CD4-positive, CD25-positive, alpha-beta regulatory T cell (primary cell): Measurements from ENCODE around the gene GPATCH3. TPM values are rescaled to one million over a fixed set of nuclear protein-coding genes. Genes with fewer than 3 reads are reported as not detected.
"Not testable (repeated sequence)": the region's sequence is repeated elsewhere in the genome, so short reads cannot be mapped to it uniquely, and the experiment has no call there.

ENCODE experiments used
- ATAC-seq, 2 donors: fragments of 150-1000 bp; cut with Tn5 transposase; one replicate each; pipeline ENCODE4 v1.10.0; 2021; ENCODE audit warnings: low read depth in 2 of 2, moderate number of reproducible peaks in 2 of 2, moderate library complexity in 1 of 2
- DNase-seq, 3 donors: peaks; one replicate each; pipeline versions ENCODE4 v3.0.0 to v3.0.0-alpha.2; 2012 to 2022; ENCODE audit warnings: mixed read lengths in 1 of 3
- H3K27ac ChIP-seq: one replicate; pipeline ENCODE4 v1.7.0; 2013; ENCODE audit warnings: mild to moderate bottlenecking, low read length; ENCODE audit not compliant: insufficient read depth, poor library complexity, severe bottlenecking
- H3K27me3 ChIP-seq: one replicate; pipeline ENCODE4 v1.7.0; 2013; ENCODE audit warnings: low read length; ENCODE audit not compliant: control insufficient read depth, insufficient read depth
- H3K36me3 ChIP-seq: one replicate; pipeline ENCODE4 v1.7.0; 2013; ENCODE audit warnings: mild to moderate bottlenecking, low read length, moderate library complexity; ENCODE audit not compliant: control insufficient read depth, insufficient read depth
- H3K4me1 ChIP-seq: 2 replicates; pipeline ENCODE4 v1.7.0; 2013; ENCODE audit warnings: mild to moderate bottlenecking, low read length; ENCODE audit not compliant: insufficient read depth, control insufficient read depth, poor library complexity, severe bottlenecking
- H3K4me3 ChIP-seq: one replicate; pipeline ENCODE4 v1.7.0; 2013; ENCODE audit warnings: low read depth, mild to moderate bottlenecking, low read length, moderate library complexity
- H3K9me3 ChIP-seq, 2 experiments: 1 replicate in 1 of 2; 2 replicates in 1 of 2; pipeline ENCODE4 v1.7.0; 2013; ENCODE audit warnings: low read length in 2 of 2, mild to moderate bottlenecking in 1 of 2, moderate library complexity in 1 of 2; ENCODE audit not compliant: control insufficient read depth in 2 of 2
- H3K27ac Mint-ChIP-seq, 3 donors: one replicate each; pipeline ENCODE4 v1.8.0; 2020 to 2022; ENCODE audit warnings: mild to moderate bottlenecking in 3 of 3, mixed read lengths in 3 of 3, moderate library complexity in 2 of 3
- H3K27me3 Mint-ChIP-seq: one replicate; pipeline ENCODE4 v1.8.0; 2022; ENCODE audit warnings: mild to moderate bottlenecking, mixed read lengths
- H3K36me3 Mint-ChIP-seq: one replicate; pipeline ENCODE4 v1.8.0; 2020; ENCODE audit warnings: mixed read lengths
- H3K4me1 Mint-ChIP-seq, 4 donors: one replicate each; pipeline ENCODE4 v1.8.0; 2020 to 2022; ENCODE audit warnings: mixed read lengths in 4 of 4, mild to moderate bottlenecking in 1 of 4
- H3K4me3 Mint-ChIP-seq, 4 donors: one replicate each; pipeline ENCODE4 v1.8.0; 2020 to 2022; ENCODE audit warnings: mild to moderate bottlenecking in 4 of 4, mixed read lengths in 4 of 4, moderate library complexity in 3 of 4
- H3K9me3 Mint-ChIP-seq, 7 donors: one replicate each; pipeline ENCODE4 v1.8.0; 2020 to 2022; ENCODE audit warnings: mixed read lengths in 7 of 7, mild to moderate bottlenecking in 3 of 7, moderate library complexity in 2 of 7
- polyA plus RNA-seq, 4 donors: library from polyadenylated mRNA; unstranded; fragments of 300-500 nt; fragmentation: Illumina TruSeq; gene quantifications; one replicate each; pipeline ENCODE4 v1.2.3, GENCODE V29; 2021
- total RNA-seq: library from RNA; stranded (reverse); gene quantifications from one replicate; pipeline ENCODE4 v1.2.3, GENCODE V29; 2022

Gene GPATCH3
- total and polyA plus RNA-seq, 5 donors from 2014 or later = 14.0 to 26.7 (median 18.6) TPM

DNA sequence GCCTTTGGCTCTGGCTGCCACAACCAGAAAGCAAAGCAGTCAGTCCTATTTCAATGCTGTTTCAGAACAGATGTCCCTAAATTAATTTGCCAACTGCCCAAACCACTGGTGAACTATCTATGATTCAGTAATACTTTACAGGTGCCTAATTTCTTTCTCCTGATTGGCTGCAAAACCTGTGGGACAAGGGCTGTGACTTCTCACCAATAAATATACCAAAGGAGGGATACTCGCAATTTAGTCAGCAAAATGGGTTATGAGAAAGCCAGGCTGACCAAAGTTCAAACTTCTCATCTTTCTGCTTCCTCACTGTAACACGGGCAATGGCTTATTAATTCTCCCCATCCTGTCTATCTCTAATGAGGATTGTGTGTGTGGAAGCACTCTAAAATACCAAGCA, 22.9 kb downstream of the GPATCH3 start:
- Mint-ChIP-seq H3K4me3 (no peak overlapping the region), H3K9me3 (no peaks in the 10 kb centered on the region), H3K36me3 (peaks cover 14% of the 10 kb centered on the region), H3K27ac (no peak overlapping the region), H3K4me1 (peaks cover 0 to 4% (median under 1%) of the 10 kb centered on the region in 4 donors), H3K27me3 (no peaks in the 10 kb centered on the region)
- no peaks in the 10 kb centered on the region for H3K4me1 ChIP-seq
- no peak for DNase-seq
- no peak for ATAC-seq
- H3K27ac ChIP-seq = no peak overlapping the region
- H3K27me3 ChIP-seq = no peaks in the 10 kb centered on the region
- peaks cover 39% of the 10 kb centered on the region for H3K36me3 ChIP-seq
- H3K9me3 ChIP-seq = no peaks in the 10 kb centered on the region
- H3K4me3 ChIP-seq = no peak overlapping the region

- H3K9me3 Mint-ChIP-seq = no peaks in the 10 kb centered on the region
- no peaks in the 10 kb centered on the region for H3K9me3 ChIP-seq
- H3K4me3 ChIP-seq = no peak overlapping the region
- H3K4me1 Mint-ChIP-seq = peaks cover 0 to 4% (median under 1%) of the 10 kb centered on the region in 4 donors
- peaks cover 17% of the 10 kb centered on the region for H3K36me3 ChIP-seq
- H3K27ac Mint-ChIP-seq = no peak overlapping the region
- DNase-seq (no peak), ATAC-seq (no peak)
- H3K4me1 ChIP-seq = no peaks in the 10 kb centered on the region
- H3K4me3 Mint-ChIP-seq = peak overlapping the region in 1 of 4 donors; percentile 16
- peaks cover 8% of the 10 kb centered on the region for H3K36me3 Mint-ChIP-seq
- no peak overlapping the region for H3K27ac ChIP-seq
- H3K27me3 Mint-ChIP-seq = no peaks in the 10 kb centered on the region
- H3K27me3 ChIP-seq = no peaks in the 10 kb centered on the region
These were observed 25.4 kb downstream of the GPATCH3 start for GRCh38 chr1:26874896-26875295.

DNA sequence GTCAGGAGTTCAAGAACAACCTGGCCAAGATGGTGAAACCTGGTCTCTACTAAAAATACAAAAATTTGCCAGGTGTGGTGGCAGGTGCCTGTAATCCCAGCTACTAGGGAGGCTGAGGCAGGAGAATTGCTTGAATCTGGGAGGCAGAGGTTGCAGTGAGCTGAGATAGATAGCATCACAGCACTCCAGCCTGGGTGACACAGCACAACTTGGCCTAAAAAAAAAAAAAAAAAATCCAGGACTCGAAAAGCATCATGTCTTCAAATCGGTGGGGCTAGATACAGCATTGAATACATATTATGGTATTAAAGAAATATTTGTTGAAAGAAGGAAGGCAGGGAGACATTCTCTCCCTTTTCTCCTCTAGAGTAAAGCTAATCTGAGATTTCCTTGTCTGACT, 27.2 kb downstream of the GPATCH3 start:
- H3K4me1 ChIP-seq, H3K4me3 Mint-ChIP-seq, DNase-seq: not testable (repeated sequence)

DNA sequence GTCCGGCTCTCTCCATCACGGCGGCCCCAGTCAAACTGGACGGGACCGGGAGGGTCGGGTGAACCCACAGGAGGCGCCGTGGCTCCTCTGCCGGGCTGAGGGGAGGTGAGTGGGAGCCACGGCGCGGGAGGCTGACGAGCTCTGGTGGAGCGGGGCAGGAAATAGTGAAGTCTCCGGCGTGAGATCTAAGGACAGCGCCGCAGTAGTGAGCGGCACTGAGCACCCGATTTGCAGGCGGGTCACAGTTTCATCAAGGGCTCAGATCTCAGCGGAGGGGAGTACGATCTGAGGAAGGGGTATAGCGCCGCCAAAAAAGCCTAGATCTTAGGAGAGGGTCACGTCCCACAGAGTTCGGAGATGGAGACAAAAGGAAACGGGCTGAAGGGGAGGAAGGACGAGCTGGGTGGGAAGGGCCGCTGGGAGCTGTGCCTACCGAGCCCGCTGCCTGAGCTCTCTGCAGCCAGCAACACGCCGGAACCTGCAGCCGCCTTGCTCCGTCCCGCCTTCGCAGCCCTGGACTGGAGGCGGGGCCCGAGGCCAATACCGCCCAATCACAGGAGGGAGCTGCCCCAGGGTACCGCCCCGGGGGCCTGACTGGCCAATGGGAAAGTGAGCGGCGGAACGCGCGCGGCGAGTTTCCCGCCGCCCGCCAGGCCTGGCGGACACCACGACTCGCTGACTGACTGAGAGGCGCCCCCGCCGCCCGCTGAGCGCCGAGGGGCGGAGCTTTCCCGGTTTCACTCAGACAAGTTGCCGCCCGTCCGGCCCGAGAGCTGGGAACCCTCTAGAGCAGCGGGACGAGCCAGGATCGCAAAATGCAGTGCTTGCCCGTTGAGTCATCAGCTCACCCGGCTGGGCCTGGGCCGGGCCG, 35.4 kb downstream of the GPATCH3 start:
- H3K4me1 ChIP-seq = peaks cover 21% of the 10 kb centered on the region
- peak overlapping the region; percentile 90 to 99 (median 94) for H3K4me3 Mint-ChIP-seq
- H3K27me3 Mint-ChIP-seq = no peaks in the 10 kb centered on the region
- peak overlapping the region; percentile 86 for H3K27ac ChIP-seq
- H3K9me3 ChIP-seq = no peaks in the 10 kb centered on the region
- no peaks in the 10 kb centered on the region for H3K27me3 ChIP-seq
- H3K36me3 Mint-ChIP-seq = no peaks in the 10 kb centered on the region
- DNase-seq (peak; percentile 93 to 98 (median 93)), ATAC-seq (peak; percentile 96)
- H3K36me3 ChIP-seq = no peaks in the 10 kb centered on the region
- H3K4me1 Mint-ChIP-seq = peaks cover 0 to 33% (median 17%) of the 10 kb centered on the region in 4 donors
- H3K27ac Mint-ChIP-seq = peak overlapping the region; percentile 43 to 99 (median 90)
- peak overlapping the region; percentile 84 for H3K4me3 ChIP-seq
- H3K9me3 Mint-ChIP-seq = no peaks in the 10 kb centered on the region

More for the DNA sequence above, 27.2 kb downstream of the GPATCH3 start:
- ATAC-seq, H3K36me3 ChIP-seq, H3K27me3 ChIP-seq, H3K9me3 ChIP-seq, H3K27ac Mint-ChIP-seq, H3K4me1 Mint-ChIP-seq, H3K36me3 Mint-ChIP-seq, H3K27ac ChIP-seq, H3K9me3 Mint-ChIP-seq, H3K27me3 Mint-ChIP-seq, H3K4me3 ChIP-seq: not testable (repeated sequence)

GRCh38 chr1:26863685-26864077, 36.6 kb downstream of the GPATCH3 start:
- H3K36me3 ChIP-seq = no peaks in the 10 kb centered on the region
- Mint-ChIP-seq H3K9me3 (no peaks in the 10 kb centered on the region), H3K27me3 (no peaks in the 10 kb centered on the region), H3K4me3 (peak overlapping the region; percentile 90 to 99 (median 94)), H3K4me1 (peaks cover 0 to 33% (median 17%) of the 10 kb centered on the region in 4 donors), H3K27ac (peak overlapping the region in 2 of 3 donors; percentile 90 to 99), H3K36me3 (no peaks in the 10 kb centered on the region)
- peaks cover 21% of the 10 kb centered on the region for H3K4me1 ChIP-seq
- no peak for DNase-seq
- no peak for ATAC-seq
- H3K27ac ChIP-seq = peak overlapping the region; percentile 86
- no peak overlapping the region for H3K4me3 ChIP-seq
- H3K27me3 ChIP-seq = no peaks in the 10 kb centered on the region
- H3K9me3 ChIP-seq = no peaks in the 10 kb centered on the region

GRCh38 chr1:26862781-26863684, 37.2 kb downstream of the GPATCH3 start, which contains the start of gene SFN:
Gene SFN (plus strand): TSS chr1:26863149. CDS start chr1:26863213, 64 bp downstream.
- H3K27ac Mint-ChIP-seq = peak within 1 kb of the TSS; percentile 43 to 99 (median 90)
- peak within 1 kb of the TSS; percentile 90 to 99 (median 94) for H3K4me3 Mint-ChIP-seq
- Histone ChIP-seq H3K36me3 (no peaks in the 10 kb centered on the region), H3K27ac (peak within 1 kb of the TSS; percentile 86), H3K4me3 (no peak within 1 kb of the TSS), H3K9me3 (no peaks in the 10 kb centered on the region), H3K27me3 (no peaks in the 10 kb centered on the region), H3K4me1 (peaks cover 21% of the 10 kb centered on the region)
- ATAC-seq (no peak), DNase-seq (peak; percentile 16 to 70 (median 19))
- H3K4me1 Mint-ChIP-seq = peaks cover 0 to 33% (median 17%) of the 10 kb centered on the region in 4 donors
- no peaks in the 10 kb centered on the region for H3K36me3 Mint-ChIP-seq
- no peaks in the 10 kb centered on the region for H3K27me3 Mint-ChIP-seq
- no peaks in the 10 kb centered on the region for H3K9me3 Mint-ChIP-seq

GRCh38 chr1:26861889-26862378, 38.3 kb downstream of the GPATCH3 start:
- Mint-ChIP-seq H3K27ac (peak overlapping the region in 1 of 3 donors; percentile 76), H3K9me3 (no peaks in the 10 kb centered on the region), H3K27me3 (no peaks in the 10 kb centered on the region), H3K36me3 (no peaks in the 10 kb centered on the region), H3K4me3 (peak overlapping the region in 3 of 4 donors; percentile 43 to 90 (median 86)), H3K4me1 (peaks cover 0 to 33% (median 17%) of the 10 kb centered on the region in 4 donors)
- H3K27me3 ChIP-seq = no peaks in the 10 kb centered on the region
- H3K36me3 ChIP-seq = peaks cover 5% of the 10 kb centered on the region
- H3K4me1 ChIP-seq = peaks cover 21% of the 10 kb centered on the region
- H3K27ac ChIP-seq = no peak overlapping the region
- DNase-seq (no peak), ATAC-seq (no peak)
- H3K9me3 ChIP-seq = no peaks in the 10 kb centered on the region
- H3K4me3 ChIP-seq = no peak overlapping the region
